Stimulated activated naive CD8-positive, alpha-beta T cell treated with anti-CD3 and anti-CD28 coated beads, Interleukin-15, Interleukin-2, amounts not matched to agents 100 U/mL and 50 U/mL, for 24 hours (primary cell): Measurements from ENCODE around the gene LPAR4.
"Not testable (repeated sequence)": the region's sequence is repeated elsewhere in the genome, so short reads cannot be mapped to it uniquely, and the experiment has no call there.

Experiments used
- ATAC-seq: fragments of 150-1000 bp; cut with Tn5 transposase; one replicate; pipeline ENCODE4 v1.10.0; 2021
- DNase-seq: peaks from one replicate; pipeline ENCODE4 v3.0.0; 2021

Gene LPAR4, protein sequence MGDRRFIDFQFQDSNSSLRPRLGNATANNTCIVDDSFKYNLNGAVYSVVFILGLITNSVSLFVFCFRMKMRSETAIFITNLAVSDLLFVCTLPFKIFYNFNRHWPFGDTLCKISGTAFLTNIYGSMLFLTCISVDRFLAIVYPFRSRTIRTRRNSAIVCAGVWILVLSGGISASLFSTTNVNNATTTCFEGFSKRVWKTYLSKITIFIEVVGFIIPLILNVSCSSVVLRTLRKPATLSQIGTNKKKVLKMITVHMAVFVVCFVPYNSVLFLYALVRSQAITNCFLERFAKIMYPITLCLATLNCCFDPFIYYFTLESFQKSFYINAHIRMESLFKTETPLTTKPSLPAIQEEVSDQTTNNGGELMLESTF

DNA sequence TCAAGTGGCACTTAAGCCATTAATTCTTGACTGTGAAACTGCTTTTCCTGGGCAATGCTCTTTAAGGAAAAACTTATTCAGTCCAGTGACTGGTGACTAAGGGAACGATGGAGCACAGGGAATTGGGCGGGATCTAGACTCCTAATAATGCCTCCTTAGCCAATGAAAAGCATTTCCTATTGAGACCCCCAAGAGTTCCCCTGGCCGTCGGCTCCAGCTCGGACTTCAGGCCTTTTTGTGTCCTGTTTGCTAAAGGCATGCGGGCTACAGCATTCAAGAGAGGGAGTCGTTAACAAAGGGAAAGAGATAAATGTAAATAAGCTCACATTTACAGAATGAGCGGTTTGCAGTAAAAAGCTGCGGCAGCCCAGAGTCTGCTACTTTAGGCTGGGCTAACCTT lies at the start of gene LPAR4:
Gene LPAR4, plus strand, starts transcription at position 232 of the 400 bp plus-strand sequence. CDS start 7,150 bp downstream, outside the sequence.
- no peak for DNase-seq
- no peak for ATAC-seq

DNA sequence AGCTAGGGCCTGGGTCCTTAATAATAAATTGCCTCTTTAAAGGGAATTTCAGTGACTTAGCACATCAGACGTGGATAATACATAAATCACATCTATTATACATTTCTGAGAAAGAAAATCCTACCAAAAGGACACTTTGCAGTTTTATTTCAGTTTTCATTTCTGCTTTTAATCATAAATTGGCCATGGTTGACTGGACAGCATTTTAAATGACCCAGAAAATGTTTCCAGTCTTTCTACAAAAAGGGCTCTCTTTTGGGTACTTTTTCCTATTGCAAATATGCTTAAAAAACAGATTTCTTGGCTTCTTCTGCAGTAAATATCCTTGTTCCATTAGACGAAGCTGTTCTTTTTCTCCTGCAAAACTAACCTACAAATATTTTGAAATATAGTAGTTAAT lies 41.4 kb upstream of the LPAR4 start:
- no peak for DNase-seq
- no peak for ATAC-seq

DNA sequence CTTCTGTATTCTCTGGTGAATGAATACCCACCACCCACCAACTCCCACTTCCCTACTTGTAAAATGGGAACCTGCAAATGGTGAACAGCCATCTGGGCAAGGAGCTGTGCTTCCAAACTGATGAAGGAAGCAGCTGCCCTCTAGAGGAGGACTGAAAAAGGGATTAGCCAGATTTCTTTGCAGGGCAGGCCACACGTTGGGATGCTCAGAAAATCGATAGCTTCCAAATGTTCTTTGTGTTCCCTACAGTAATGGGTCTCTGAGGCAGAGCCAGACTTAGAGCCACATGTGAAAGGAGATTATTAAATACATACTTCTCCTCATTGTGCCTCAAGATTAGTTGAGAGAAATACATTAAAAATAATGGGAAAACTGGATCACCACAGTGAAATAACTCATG lies 39.3 kb upstream of the LPAR4 start:
- DNase-seq (no peak), ATAC-seq (no peak)

DNA sequence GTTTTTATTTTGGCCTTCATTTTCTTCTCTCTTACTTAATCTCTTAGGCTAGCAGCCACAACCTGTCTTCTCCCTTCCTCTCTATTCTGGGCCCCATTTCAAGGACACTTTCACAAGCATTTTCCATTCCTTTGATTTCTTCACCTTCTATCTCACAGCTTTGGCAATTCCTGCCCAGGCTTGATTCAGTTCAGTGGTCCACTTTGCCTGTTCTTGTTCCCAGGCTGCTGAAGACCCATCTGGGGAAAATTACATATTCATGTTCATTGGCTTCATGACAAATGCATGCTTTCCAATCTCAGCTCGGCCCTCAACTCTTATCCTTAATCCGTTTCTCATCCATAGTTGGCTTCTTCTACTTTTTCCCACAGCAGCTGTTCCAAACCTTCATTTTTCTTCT lies 38.7 kb upstream of the LPAR4 start:
- no peak for DNase-seq
- no peak for ATAC-seq

DNA sequence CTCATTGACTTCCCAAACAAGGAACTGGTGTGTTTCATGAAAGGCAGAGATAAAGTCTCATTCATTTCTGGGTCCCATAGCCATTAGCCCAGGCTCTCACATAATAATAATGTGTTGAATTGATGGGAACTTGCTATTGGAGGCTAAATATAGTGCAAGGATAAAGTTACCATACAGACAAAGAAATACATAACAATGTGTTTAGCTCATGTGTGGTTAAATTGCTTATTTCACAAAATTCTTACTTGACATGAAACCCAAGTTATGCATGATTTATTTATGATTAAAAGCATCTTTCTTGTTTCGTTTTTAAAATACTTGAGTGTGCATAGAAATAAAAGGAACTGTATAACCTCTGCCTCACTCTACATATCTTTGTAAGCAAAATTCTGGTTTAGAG lies 37.3 kb upstream of the LPAR4 start:
- no peak for DNase-seq
- ATAC-seq: no peak

DNA sequence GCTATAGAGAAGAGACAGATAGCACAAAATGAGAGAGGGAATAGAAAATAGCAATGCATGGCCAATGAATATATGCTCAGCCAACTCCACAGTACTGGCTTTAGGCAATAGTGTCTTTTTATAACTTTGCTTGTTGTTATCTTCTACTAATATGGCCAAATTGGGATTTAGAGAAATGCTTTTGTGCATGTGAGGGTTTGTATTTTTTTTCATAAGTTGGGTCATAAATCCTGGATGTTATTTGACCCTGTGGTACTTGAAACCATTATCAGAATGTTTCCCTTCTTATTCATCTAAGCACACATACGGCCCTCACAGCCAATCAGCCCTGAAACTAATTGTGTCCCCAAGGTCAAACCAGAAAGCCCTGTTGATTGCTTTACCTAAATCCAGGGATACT lies 35.2 kb upstream of the LPAR4 start:
- DNase-seq (no peak), ATAC-seq (no peak)

DNA sequence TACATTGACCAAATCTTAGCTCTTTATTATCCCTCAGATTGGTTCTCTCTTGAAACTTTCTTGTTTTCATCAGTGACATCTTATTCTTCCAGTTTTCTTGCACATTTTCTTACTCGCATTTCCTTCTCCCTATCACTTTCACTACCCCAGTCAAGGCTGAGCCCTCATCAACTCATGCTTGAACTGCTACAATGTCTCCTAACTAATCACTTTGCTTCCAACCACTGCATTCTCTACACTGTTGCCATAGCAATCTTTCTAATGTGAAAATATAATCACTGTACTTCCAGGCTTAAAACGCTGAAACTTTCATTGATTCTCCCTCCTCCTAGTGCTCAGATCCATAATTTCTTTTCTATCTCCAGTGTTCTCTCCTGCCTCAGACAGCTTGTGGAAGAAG lies 22.2 kb upstream of the LPAR4 start:
- no peak for DNase-seq
- ATAC-seq: no peak

DNA sequence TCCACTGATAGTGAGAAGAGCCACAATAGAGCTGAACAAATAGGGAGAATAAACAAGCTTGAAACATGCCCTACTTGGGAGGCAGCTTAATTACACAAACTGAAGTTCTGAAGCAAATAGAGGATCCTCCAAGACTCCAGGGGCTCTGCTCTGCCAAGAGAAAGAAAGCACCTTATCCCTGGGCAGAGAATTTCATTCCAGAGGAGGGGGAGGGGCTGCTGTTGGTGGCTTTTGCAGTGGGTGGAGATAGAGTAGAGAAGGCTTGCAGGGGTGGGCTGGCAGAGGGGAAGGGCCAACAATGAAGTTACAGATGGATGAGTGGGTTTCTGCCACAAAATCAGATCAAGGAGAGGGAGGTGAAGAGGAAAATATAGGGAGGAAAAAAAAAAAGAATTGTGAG lies 1.0 kb upstream of the LPAR4 start:
- no peak for ATAC-seq
- no peak for DNase-seq

DNA sequence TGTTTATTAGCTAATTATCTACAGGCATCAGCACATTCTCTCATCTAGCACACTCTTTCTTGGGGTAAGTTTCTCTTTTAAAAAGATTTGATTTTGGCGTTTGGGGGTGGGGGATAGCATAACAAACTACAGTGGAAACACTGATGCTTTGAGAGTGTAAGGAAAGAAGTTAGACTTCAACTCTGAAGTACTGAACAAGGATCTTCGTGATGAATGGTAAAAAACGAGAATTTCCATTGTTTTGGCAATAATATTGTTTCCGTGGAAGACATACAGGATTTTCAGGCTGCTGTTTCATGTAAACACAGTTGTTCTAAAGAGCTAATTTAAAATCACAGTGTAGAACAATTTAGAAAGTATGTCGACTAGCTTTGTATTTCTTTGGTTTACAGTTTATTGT lies 451 bp downstream of the LPAR4 start:
- DNase-seq (no peak), ATAC-seq (no peak)

DNA sequence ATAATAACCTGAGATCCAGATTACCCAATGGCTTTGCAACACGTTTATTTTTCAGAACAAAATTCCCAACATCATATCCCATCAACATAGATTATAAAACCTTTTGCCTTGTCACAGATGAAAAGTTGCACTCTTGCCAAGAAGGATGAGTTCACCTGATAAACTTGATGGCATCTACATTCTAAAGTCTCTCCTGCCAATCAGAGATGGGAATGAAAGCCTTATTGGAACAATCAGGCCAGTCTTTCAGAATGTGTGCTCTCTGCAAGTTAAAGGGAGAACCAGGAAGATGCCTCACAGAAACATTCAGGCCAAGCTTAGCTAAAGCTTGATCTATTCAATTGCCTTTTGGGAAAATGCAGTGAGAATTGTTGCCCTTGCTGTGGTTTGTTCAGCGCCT lies 1.3 kb downstream of the LPAR4 start:
- ATAC-seq (no peak), DNase-seq (no peak)

DNA sequence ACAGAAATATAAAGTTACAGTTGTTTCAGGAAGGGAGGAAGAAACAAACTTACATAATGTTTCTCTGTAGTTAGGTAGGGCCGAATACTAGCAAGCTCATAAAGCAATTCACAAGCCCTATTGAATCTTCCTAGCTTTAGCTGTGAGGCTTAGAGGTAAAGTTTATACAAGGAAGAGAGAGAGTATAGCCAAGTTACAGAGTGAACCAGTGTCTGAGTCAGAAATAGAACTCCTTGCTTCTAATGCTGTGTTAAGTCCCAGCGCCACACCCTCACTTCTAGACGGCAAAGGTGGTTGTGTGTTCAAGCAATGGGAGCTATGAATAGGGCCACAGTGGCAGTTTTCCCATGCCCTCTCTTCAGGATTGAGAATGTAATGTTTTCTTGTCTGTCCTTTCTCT lies 6.1 kb downstream of the LPAR4 start:
- ATAC-seq: no peak
- DNase-seq: no peak

DNA sequence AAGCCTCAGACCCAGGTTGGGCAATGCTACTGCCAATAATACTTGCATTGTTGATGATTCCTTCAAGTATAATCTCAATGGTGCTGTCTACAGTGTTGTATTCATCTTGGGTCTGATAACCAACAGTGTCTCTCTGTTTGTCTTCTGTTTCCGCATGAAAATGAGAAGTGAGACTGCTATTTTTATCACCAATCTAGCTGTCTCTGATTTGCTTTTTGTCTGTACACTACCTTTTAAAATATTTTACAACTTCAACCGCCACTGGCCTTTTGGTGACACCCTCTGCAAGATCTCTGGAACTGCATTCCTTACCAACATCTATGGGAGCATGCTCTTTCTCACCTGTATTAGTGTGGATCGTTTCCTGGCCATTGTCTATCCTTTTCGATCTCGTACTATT lies 7.4 kb downstream of the LPAR4 start:
- DNase-seq (no peak), ATAC-seq (no peak)

DNA sequence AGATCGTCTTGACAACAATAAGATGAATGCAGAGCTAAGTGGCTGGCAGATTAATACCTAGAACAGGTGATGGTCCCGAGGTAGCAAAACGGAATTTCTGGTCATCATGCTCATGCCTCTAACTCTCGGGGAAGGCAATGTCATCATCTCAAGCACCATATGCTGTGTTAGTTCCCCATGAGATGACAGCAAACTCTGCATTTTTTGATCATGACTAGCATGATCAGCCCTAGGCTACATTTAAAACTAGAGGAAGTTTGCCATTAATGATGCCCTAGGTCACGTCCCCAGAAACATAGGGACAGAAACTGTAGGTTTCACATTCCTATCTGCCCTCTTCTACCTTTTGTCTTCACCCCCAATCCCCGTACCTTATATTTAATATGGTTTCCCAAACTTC lies 11.6 kb downstream of the LPAR4 start:
- DNase-seq (no peak), ATAC-seq (no peak)

DNA sequence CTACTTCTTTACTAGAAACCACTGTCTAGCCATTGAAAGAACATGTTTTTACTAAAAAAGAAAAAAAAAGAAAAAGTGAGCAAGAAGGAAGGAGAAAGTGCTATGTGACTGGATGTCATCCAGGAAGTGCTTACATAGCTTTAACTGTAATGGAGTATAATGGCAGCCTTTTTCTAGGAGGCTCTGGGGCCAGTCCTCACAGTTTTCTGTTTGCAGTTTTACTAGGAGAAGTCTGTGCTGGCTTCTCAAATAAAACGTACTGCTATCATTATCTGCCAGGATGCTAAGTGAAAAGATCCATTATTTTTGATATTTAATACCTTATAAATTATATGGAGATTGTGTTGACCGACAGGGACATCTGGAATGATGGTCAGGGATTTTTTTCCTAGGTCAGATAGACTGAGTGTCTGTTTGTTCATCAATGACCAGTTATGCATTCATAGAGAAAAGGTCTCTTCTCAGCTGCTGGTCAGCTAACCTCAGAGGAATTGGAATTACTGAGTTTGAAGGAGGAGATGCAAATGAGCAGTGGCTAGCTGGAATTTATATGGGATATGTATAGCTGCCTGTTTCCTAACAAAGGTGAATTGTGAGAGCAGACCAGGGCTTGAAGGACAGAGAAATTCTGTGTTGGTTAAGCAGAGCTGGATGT lies 21.7 kb downstream of the LPAR4 start:
- ATAC-seq (no peak), DNase-seq (no peak)

DNA sequence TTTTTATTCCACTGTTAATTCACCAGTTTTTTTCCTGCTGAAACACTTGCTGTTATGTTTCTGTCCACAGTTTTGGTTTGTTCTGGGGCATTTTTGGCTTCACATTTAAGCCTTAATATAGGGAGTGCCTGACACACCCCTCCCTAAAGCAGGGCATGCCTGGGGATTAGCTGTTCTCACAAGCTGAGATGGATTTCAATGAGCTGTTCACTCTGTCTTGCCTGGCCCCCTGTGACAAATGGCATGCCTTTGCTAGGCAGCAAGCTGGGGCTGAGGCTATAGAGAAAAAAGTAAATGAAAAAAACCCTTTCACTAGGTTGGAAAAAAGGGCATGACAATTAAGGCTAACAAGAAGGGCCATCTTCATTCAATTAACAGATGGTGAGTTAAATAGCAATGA lies 22.4 kb downstream of the LPAR4 start:
- ATAC-seq: no peak

DNA sequence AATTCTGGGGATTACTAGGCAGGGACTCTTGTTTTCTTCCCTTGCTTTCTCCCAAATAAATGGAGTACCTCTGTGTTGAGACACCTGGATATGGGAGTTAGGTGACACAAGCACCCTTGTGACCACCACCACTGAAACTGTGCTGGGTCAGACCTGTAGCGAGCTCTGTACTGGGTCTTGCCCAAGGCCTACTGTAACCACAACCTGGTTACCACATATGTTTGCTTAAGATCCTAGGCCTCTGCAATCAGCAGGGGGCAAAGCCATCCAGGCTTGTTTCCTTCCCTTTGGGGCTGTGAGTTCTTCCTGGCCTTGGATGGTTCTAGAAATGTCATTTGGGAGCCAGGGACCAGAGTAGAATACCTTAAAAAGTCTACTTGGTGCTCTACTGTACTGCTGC lies 49.4 kb downstream of the LPAR4 start:
- ATAC-seq (no peak), DNase-seq (no peak)

More for the DNA sequence above, 22.4 kb downstream of the LPAR4 start:
- no peak for DNase-seq

DNA sequence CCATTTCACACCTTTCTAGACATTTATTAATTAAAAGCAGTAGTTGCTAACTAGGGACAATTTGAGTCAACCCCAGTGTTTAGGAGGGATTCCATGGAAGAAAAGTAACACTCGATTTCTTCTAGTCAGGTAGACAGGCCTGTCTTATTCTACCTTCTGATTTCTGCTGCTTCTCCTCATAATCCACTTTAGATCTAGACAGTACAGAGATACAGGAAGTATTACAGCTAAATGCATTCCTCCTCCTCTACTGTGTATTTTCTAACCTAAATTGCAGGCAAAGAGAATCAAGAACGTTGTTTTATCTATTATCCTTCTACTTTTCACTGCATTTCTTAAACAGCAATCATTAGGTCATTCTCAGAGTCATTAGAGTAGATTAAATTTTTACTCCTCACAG lies 52.6 kb downstream of the LPAR4 start:
- DNase-seq (no peak), ATAC-seq (no peak)

DNA sequence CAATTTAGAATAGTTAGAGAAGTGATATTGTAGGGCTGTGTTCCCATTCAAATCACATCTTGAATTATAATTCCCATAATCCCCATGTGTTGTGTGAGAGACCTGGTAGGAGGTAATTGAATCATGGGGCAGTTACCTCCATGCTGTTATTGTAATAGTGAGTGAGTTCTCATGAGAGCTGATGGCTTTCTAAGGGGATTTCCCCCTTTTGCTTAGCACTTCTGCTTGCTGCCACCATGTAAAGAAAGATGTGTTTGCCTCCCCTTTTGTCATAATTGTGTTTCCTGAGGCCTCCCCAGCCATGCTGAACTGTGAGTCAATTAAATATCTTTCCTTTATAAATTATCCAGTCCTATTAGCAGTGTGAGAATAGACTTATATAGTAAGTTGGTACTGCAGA lies 53.2 kb downstream of the LPAR4 start:
- DNase-seq: no peak
- no peak for ATAC-seq

DNA sequence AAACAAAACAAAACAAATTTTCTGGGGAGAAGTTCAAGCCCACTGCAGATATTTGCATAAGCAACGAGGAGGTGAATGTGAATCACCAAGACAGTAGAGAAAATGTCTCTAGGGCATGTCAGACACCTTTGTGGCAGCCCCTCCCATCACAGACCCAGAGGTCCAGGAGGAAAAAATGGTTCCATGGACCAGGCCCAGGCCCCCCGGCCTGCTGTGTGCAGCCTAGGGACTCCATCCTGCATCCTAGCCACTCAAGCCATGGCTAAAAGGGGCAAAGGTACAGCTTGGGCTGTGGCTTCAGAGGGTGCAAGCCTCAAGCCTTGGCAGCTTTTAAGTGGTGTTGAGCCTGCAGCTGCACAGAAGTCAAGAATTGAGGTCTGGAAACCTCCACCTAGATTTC lies 54.0 kb downstream of the LPAR4 start:
- DNase-seq (no peak), ATAC-seq (no peak)

DNA sequence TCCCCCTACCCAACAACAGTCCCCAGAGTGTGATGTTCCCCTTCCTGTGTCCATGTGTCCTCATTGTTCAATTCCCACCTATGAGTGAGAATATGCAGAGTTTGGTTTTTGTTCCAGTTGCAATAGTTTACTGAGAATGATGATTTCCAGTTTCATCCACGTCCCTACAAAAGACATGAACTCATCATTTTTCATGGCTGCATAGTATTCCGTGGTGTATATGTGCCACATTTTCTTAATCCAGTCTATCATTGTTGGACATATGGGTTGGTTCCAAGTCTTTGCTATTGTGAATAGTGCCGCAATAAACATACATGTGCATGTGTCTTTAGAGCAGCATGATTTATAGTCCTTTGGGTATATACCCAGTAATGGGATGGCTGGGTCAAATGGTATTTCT lies 55.0 kb downstream of the LPAR4 start:
- ATAC-seq, DNase-seq: not testable (repeated sequence)
